Panc1 (cell line): ENCODE results near the gene FAM81A. TPM values are rescaled to one million over a fixed set of nuclear protein-coding genes. Genes with fewer than 3 reads are reported as not detected.

Source experiments
- ATAC-seq: fragments of 200-7000 bp; cut with Tn5 transposase; 2 replicates; pipeline ENCODE4 v1.9.1; 2020; ENCODE audit warnings: mild to moderate bottlenecking, moderate library complexity
- BruUV-seq: library from RNA; stranded (reverse); fragments of 400-500 nt; replicated peaks from 2 replicates; lab custom pipeline; 2021; lab: Mats Ljungman, UMichigan
- CTCF ChIA-PET: fragments of 300-600 bp; sonication (Branson Sonifier 250); formaldehyde crosslinking; loops from one replicate; lab custom pipeline; 2022; ENCODE audit warnings: antibody characterized with exemption; lab: Charles Lee
- POLR2A ChIA-PET: fragments of 300-600 bp; sonication (Branson Sonifier 250); formaldehyde crosslinking; loops from one replicate; lab custom pipeline; 2022; ENCODE audit warnings: antibody characterized with exemption; lab: Charles Lee
- DNase-seq: peaks from one replicate; pipeline ENCODE4 v3.0.0-alpha.2; 2010; ENCODE audit warnings: low read depth, low spot score
- H3K27ac ChIP-seq: 2 replicates; pipeline ENCODE4 v1.5.1; 2011; ENCODE audit warnings: mild to moderate bottlenecking, low read length, inconsistent platforms
- H3K27me3 ChIP-seq: fragments of 200-500 bp; sonication (Bioruptor generic); 2 replicates; pipeline ENCODE4 v1.6.0; 2014; ENCODE audit warnings: low read length, inconsistent platforms; ENCODE audit not compliant: control insufficient read depth, insufficient read depth
- H3K36me3 ChIP-seq: fragments of 200-500 bp; sonication (Bioruptor generic); 2 replicates; pipeline ENCODE4 v1.5.1; 2014; ENCODE audit warnings: inconsistent platforms, mild to moderate bottlenecking, low read length, moderate library complexity; ENCODE audit not compliant: control insufficient read depth, insufficient read depth
- H3K4me1 ChIP-seq: 2 replicates; pipeline ENCODE4 v1.5.1; 2011; ENCODE audit warnings: inconsistent platforms, mild to moderate bottlenecking, low read length, moderate library complexity; ENCODE audit not compliant: control insufficient read depth, insufficient read depth
- H3K4me3 ChIP-seq, 2 experiments: 2 replicates each; pipeline ENCODE4 v1.5.1; 2011 to 2012; ENCODE audit warnings: low read depth in 2 of 2, low read length in 2 of 2, mild to moderate bottlenecking in 2 of 2, inconsistent platforms in 1 of 2, moderate library complexity in 1 of 2
- H3K9me3 ChIP-seq: fragments of 200-500 bp; sonication (Bioruptor generic); 2 replicates; pipeline ENCODE4 v1.5.1; 2014; ENCODE audit warnings: low read depth, mild to moderate bottlenecking, inconsistent platforms, low read length, moderate library complexity; ENCODE audit not compliant: control insufficient read depth, insufficient read depth
- POLR2AphosphoS5 ChIP-seq: IDR thresholded peaks from 2 replicates; pipeline ENCODE4 v1.6.1; 2012; ENCODE audit warnings: mild to moderate bottlenecking, low read depth, low read length, moderate library complexity
- SIN3A ChIP-seq: IDR thresholded peaks from 2 replicates; pipeline ENCODE4 v1.6.1; 2012; ENCODE audit warnings: low read depth, mild to moderate bottlenecking, low read length, moderate library complexity, borderline replicate concordance; ENCODE audit not compliant: insufficient read depth
- TCF7L2 ChIP-seq: IDR thresholded peaks from 2 replicates; pipeline ENCODE4 v1.6.1; 2011; ENCODE audit warnings: mild to moderate bottlenecking, low read depth, low read length, inconsistent platforms
- in situ Hi-C: cut with HindIII; loops from 2 replicates; pipeline ENCODE4 v1.10.0; 2016; ENCODE audit warnings: low sequenced_read_pairs, low pct_unique_long_range_greater_than_20kb
- intact Hi-C: fragments of 100-400 bp; cut with micrococcal nuclease; formaldehyde crosslinking; loops from one replicate; pipeline ENCODE4 v1.10.0; 2022; ENCODE audit not compliant: unreplicated experiment
- total RNA-seq: library from RNA; stranded (reverse); gene quantifications from one replicate; pipeline ENCODE4 v1.2.1, GENCODE V29; 2021; ENCODE audit not compliant: unreplicated experiment
- TF ChIP-seq, protein P1 (sequence below), 2 experiments: IDR thresholded peaks; 2 replicates each; pipeline ENCODE4 v1.6.1; 2011 to 2012; ENCODE audit warnings: low read depth in 2 of 2, control low read depth in 1 of 2, low read length in 1 of 2, mild to moderate bottlenecking in 1 of 2, moderate library complexity in 1 of 2; ENCODE audit not compliant: insufficient read depth in 1 of 2
- TF ChIP-seq, protein P2 (sequence below): fragments of 450-650 bp; IDR thresholded peaks from 2 replicates; pipeline ENCODE4 v1.5.1; 2017; ENCODE audit warnings: mild to moderate bottlenecking

Gene FAM81A
- total RNA-seq, 1 experiment from 2014 or later, result 7.3 TPM

DNA sequence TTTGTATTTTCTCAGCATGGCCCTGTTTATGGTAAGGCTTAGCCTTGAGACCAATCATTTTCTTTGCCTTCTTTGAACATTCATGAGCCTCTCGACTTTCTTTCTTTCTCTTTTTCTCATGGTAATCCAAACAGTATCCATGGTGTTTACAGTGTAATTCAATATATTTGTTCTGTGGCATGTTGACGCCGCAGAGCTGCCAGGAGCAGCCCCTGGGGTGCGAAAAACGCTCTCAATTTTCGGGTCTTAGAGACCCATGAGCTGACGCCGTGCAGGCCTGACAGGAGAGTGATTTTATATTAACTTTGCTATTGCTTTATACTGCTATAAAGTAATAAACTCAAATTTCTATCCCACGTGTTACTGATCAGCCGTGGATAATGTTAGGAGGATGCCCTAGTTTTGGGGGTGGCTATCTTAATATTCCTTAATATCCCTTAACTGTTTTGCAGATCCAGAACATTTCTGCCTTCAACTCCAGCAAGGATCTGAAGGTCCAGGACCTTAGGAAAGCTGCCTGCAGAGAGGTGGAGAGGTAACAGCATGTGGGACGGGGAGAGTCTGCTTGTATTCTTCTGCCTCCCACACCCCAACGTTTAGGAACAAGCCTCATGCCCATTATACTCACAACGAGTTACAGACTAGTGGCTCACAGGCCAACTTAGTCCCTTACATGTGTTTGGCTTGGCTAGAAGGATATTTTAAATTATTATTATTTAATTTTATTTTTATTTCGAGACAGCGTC lies 36.0 kb upstream of the FAM81A start:
- no peak for ATAC-seq
- Histone ChIP-seq H3K4me1 (no peaks in the 10 kb centered on the region), H3K4me3 (no peak overlapping the region), H3K27ac (no peak overlapping the region), H3K27me3 (no peaks in the 10 kb centered on the region), H3K36me3 (no peaks in the 10 kb centered on the region), H3K9me3 (no peaks in the 10 kb centered on the region)
- TF ChIP-seq, protein P1, sequence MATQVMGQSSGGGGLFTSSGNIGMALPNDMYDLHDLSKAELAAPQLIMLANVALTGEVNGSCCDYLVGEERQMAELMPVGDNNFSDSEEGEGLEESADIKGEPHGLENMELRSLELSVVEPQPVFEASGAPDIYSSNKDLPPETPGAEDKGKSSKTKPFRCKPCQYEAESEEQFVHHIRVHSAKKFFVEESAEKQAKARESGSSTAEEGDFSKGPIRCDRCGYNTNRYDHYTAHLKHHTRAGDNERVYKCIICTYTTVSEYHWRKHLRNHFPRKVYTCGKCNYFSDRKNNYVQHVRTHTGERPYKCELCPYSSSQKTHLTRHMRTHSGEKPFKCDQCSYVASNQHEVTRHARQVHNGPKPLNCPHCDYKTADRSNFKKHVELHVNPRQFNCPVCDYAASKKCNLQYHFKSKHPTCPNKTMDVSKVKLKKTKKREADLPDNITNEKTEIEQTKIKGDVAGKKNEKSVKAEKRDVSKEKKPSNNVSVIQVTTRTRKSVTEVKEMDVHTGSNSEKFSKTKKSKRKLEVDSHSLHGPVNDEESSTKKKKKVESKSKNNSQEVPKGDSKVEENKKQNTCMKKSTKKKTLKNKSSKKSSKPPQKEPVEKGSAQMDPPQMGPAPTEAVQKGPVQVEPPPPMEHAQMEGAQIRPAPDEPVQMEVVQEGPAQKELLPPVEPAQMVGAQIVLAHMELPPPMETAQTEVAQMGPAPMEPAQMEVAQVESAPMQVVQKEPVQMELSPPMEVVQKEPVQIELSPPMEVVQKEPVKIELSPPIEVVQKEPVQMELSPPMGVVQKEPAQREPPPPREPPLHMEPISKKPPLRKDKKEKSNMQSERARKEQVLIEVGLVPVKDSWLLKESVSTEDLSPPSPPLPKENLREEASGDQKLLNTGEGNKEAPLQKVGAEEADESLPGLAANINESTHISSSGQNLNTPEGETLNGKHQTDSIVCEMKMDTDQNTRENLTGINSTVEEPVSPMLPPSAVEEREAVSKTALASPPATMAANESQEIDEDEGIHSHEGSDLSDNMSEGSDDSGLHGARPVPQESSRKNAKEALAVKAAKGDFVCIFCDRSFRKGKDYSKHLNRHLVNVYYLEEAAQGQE (IDR thresholded peaks at IDR 0.05; ENCODE audit: insufficient read depth in 1 of 2, low read depth in 2 of 2, low read length in 1 of 2), result no peak
- TF ChIP-seq TCF7L2 (no peak), SIN3A (no peak), POLR2AphosphoS5 (no peak)
- TF ChIP-seq, protein P2, sequence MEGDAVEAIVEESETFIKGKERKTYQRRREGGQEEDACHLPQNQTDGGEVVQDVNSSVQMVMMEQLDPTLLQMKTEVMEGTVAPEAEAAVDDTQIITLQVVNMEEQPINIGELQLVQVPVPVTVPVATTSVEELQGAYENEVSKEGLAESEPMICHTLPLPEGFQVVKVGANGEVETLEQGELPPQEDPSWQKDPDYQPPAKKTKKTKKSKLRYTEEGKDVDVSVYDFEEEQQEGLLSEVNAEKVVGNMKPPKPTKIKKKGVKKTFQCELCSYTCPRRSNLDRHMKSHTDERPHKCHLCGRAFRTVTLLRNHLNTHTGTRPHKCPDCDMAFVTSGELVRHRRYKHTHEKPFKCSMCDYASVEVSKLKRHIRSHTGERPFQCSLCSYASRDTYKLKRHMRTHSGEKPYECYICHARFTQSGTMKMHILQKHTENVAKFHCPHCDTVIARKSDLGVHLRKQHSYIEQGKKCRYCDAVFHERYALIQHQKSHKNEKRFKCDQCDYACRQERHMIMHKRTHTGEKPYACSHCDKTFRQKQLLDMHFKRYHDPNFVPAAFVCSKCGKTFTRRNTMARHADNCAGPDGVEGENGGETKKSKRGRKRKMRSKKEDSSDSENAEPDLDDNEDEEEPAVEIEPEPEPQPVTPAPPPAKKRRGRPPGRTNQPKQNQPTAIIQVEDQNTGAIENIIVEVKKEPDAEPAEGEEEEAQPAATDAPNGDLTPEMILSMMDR, result no peak
- CTCF ChIA-PET, result no interaction called here
- DNase-seq, result no peak
- POLR2A ChIA-PET, result no interaction called here
- intact Hi-C loops, result no loop called here
- in situ Hi-C loops, result no loop called here
- BruUV-seq, result no TSS peak

DNA sequence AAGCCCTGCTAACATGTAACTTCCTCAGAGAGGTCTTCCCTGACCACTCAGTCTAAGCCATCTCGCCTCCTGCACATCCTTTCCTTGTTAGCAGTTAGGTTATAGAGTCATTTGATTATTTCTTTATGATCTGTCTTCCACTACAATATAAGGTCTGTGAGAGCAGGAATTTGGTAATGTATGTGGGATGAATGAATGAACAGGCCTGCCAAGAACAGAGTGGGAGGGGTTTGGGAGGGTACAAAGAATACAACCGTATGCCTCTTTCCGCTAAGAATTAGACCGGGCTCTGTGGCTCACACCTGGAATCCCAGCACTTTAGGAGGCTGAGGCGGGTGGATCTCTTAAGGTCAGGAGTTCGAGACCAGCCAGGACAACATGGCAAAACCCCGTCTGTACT lies 32.9 kb upstream of the FAM81A start:
- ChIA-PET CTCF (no interaction called here), POLR2A (no interaction called here)
- H3K27ac ChIP-seq, result no peak overlapping the region
- intact Hi-C loops, result no loop called here
- H3K27me3 ChIP-seq, result no peaks in the 10 kb centered on the region
- no peaks in the 10 kb centered on the region for H3K4me1 ChIP-seq
- DNase-seq, result no peak
- no TSS peak for BruUV-seq
- in situ Hi-C loops, result no loop called here
- no peak overlapping the region for H3K4me3 ChIP-seq
- no peaks in the 10 kb centered on the region for H3K36me3 ChIP-seq
- no peak for ATAC-seq
- no peak for TF ChIP-seq TCF7L2
- TF ChIP-seq, protein P1 (IDR thresholded peaks at IDR 0.05; ENCODE audit: insufficient read depth in 1 of 2, low read depth in 2 of 2, low read length in 1 of 2), result no peak
- H3K9me3 ChIP-seq, result no peaks in the 10 kb centered on the region
